ENCODE measurements around the gene GFER.
"Not testable (repeated sequence)": the region's sequence is repeated elsewhere in the genome, so short reads cannot be mapped to it uniquely, and the experiment has no call there.

The GFER gene

DNA sequence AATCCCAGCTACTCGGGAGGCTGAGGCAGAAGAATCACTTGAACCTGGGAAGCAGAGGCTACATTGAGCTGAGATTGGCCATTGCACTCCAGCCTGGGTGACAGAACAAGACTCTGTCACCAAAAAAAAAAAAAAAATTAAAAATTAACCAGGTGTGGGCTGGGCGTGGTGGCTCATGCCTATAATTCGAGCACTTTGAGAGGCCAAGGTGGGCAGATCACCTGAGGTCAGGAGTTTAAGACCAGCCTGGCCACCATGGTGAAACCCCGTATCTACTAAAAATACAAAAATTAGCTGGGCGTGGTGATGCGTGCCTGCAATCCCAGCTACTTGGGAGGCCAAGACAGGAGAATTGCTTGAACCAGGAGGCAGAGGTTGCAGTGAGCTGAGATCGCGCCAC lies 44.2 kb upstream of the GFER start:
- H3K4me3 ChIP-seq (ENCODE audit: low read length in 2 of 2); H3K79me1 ChIP-seq (ENCODE audit: low read depth, low read length); H3K14ac ChIP-seq (ENCODE audit: low read length); H3K27ac ChIP-seq (replicated peaks; ENCODE audit: low read length); H2BK15ac ChIP-seq (ENCODE audit: low read length); H3K18ac ChIP-seq (ENCODE audit: low read length); H3K27me3 ChIP-seq (ENCODE audit: control insufficient read depth in 3 of 3, insufficient read depth in 3 of 3, low read depth in 1 of 3, low read length in 3 of 3); H4K8ac ChIP-seq (ENCODE audit: low read depth, low read length); H3K23ac ChIP-seq (ENCODE audit: low read depth, low read length, poor library complexity); H3K9me3 ChIP-seq (replicated peaks in 1 of 2; ENCODE audit: control insufficient read depth in 2 of 2, insufficient read depth in 1 of 2, low read depth in 1 of 2, low read length in 2 of 2); H3K9ac ChIP-seq (ENCODE audit: low read depth, low read length, poor library complexity); DNase-seq (ENCODE audit: low spot score); H2BK12ac ChIP-seq (ENCODE audit: low read length); H2AFZ ChIP-seq (ENCODE audit: low read length); H2BK5ac ChIP-seq (ENCODE audit: low read length); H2BK120ac ChIP-seq (ENCODE audit: low read depth, low read length); H3K4ac ChIP-seq (ENCODE audit: low read length); H4K91ac ChIP-seq (ENCODE audit: low read depth, low read length, poor library complexity); H2AK5ac ChIP-seq (ENCODE audit: low read depth, low read length); H3K4me2 ChIP-seq (ENCODE audit: insufficient read depth, low read length, poor library complexity, severe bottlenecking): not testable (repeated sequence)
- Histone ChIP-seq H3K4me1 (ENCODE audit: control insufficient read depth in 2 of 2, insufficient read depth in 1 of 2, low read depth in 1 of 2, low read length in 2 of 2) (peaks cover 6 to 12% of the 10 kb centered on the region in 2 donors), H3K36me3 (replicated peaks in 1 of 2; ENCODE audit: control insufficient read depth in 2 of 2, insufficient read depth in 2 of 2, low read length in 2 of 2) (peaks cover 13 to 30% of the 10 kb centered on the region in 2 donors)
- WGBS, 2 donors (ENCODE audit: extremely low coverage in 2 of 2, insufficient read length in 2 of 2, insufficient replicate concordance in 1 of 2): no CpG with 5 or more reads among the region's 8 CpGs

DNA sequence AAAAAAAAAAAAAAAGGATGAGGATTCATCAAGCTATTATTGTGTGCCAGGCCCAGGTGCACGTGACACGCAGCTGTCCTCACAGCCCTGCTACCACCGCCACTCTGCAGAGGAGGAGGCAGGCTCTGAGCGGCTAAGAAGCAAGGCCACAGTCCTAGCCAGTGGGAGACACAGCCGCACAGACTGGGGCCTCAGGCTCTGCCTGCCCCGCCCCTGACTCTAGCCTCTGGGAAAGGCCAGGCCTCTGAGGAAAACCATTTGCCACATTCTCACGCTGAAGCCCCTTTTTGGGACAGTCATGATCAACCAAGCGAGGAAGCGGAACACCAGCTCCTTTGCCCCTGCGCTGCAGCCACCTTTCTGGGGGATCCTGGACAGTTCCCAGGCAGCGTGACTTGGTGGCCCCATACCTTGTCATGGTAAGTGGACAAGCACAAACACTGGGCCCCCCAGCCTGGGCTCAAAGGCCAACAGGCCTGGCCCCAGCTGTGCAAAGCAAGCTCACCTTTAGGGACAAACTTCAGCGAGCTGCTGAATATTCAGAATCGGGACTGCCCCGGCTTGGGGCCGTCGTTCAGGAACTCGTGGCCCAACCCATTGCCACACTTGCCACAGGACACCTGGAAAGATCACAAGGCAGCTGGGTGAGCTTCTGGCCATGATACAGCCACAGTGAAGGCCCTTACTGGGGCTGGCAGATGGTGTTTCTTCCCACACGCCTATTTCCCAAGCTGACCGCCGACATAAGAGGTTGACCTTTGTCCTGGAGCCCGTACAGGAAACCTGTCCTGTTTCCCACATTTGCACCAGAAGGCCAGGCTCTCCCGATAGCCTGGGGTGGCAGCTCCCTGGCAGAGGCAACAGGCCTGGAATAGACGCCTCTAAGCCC lies 43.5 kb upstream of the GFER start:
- Histone ChIP-seq H4K91ac (ENCODE audit: low read depth, low read length, poor library complexity) (no peak overlapping the region), H2BK12ac (ENCODE audit: low read length) (no peak overlapping the region), H2AK5ac (ENCODE audit: low read depth, low read length) (no peak overlapping the region), H3K27me3 (ENCODE audit: control insufficient read depth in 3 of 3, insufficient read depth in 3 of 3, low read depth in 1 of 3, low read length in 3 of 3) (peaks cover 0 to 3% (median 0%) of the 10 kb centered on the region in 3 experiments), H2BK15ac (ENCODE audit: low read length) (no peak overlapping the region), H3K9me3 (replicated peaks in 1 of 2; ENCODE audit: control insufficient read depth in 2 of 2, insufficient read depth in 1 of 2, low read depth in 1 of 2, low read length in 2 of 2) (no peaks in the 10 kb centered on the region), H2BK5ac (ENCODE audit: low read length) (peak overlapping the region; percentile 48), H2AFZ (ENCODE audit: low read length) (no peak overlapping the region), H3K27ac (replicated peaks; ENCODE audit: low read length) (no peak overlapping the region), H4K8ac (ENCODE audit: low read depth, low read length) (no peak overlapping the region), H2BK120ac (ENCODE audit: low read depth, low read length) (no peak overlapping the region), H3K4me1 (ENCODE audit: control insufficient read depth in 2 of 2, insufficient read depth in 1 of 2, low read depth in 1 of 2, low read length in 2 of 2) (peaks cover 6 to 10% of the 10 kb centered on the region in 2 donors), H3K14ac (ENCODE audit: low read length) (no peak overlapping the region), H3K23ac (ENCODE audit: low read depth, low read length, poor library complexity) (no peak overlapping the region), H3K9ac (ENCODE audit: low read depth, low read length, poor library complexity) (peak overlapping the region; percentile 44), H3K4me2 (ENCODE audit: insufficient read depth, low read length, poor library complexity, severe bottlenecking) (no peak overlapping the region), H3K36me3 (replicated peaks in 1 of 2; ENCODE audit: control insufficient read depth in 2 of 2, insufficient read depth in 2 of 2, low read length in 2 of 2) (peaks cover 13 to 30% of the 10 kb centered on the region in 2 donors), H3K4me3 (ENCODE audit: low read length in 2 of 2) (no peak overlapping the region), H3K18ac (ENCODE audit: low read length) (no peak overlapping the region), H3K4ac (ENCODE audit: low read length) (no peak overlapping the region), H3K79me1 (ENCODE audit: low read depth, low read length) (no peaks in the 10 kb centered on the region)
- no peak for DNase-seq (ENCODE audit: low spot score)
- no CpG with 5 or more reads among the region's 23 CpGs for WGBS, 2 donors (ENCODE audit: extremely low coverage in 2 of 2, insufficient read length in 2 of 2, insufficient replicate concordance in 1 of 2)

DNA sequence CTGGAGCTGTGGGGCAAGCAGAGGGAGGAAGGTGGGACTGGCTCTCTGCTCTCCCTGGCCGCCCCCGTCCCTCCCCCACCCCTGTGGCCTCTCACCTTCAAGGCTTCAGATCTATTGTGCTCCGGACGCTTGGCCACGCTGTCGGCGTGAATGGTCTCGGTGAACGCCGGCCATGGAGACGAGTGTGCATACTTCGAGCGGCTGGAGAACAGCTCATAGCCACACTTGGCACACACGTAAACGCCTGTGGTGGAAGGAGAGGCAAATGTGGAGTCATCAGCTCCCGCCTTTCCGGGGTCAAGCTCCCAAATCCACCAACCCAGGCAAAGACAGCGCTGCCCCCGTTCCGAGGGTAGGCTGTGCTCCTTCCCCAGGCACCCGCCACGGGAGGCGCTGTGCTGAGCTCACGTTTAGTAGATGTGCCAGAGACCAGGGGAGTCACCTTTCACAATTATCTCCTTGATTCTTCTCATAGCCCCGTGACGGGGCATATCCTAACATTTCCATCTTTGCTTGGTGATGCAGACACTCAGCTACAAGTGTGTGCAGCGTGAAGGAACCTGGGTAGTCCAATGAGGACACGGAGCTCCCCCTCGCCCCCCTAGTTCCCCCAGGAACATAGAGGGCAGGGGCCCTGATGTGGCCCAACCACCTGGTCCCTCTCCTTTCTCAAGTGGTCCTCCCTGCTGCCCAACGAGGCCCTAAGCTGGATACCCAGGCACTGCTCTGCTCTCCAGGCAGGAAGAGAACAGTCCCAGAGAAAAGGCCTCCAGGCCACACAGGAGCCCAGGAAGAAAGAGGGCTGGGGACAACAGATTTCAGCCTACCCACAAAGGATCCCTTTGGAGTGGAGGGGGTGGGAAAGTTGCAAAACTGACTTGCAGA lies 42.6 kb upstream of the GFER start:
- no peak overlapping the region for H3K23ac ChIP-seq (ENCODE audit: low read depth, low read length, poor library complexity)
- H4K91ac ChIP-seq (ENCODE audit: low read depth, low read length, poor library complexity): no peak overlapping the region
- no peaks in the 10 kb centered on the region for H3K79me1 ChIP-seq (ENCODE audit: low read depth, low read length)
- no peak overlapping the region for H3K4me2 ChIP-seq (ENCODE audit: insufficient read depth, low read length, poor library complexity, severe bottlenecking)
- H4K8ac ChIP-seq (ENCODE audit: low read depth, low read length): no peak overlapping the region
- H2BK15ac ChIP-seq (ENCODE audit: low read length): no peak overlapping the region
- H2AK5ac ChIP-seq (ENCODE audit: low read depth, low read length): no peak overlapping the region
- no peak overlapping the region for H3K14ac ChIP-seq (ENCODE audit: low read length)
- peak overlapping the region; percentile 48 for H2BK5ac ChIP-seq (ENCODE audit: low read length)
- H2BK12ac ChIP-seq (ENCODE audit: low read length): no peak overlapping the region
- H3K27me3 ChIP-seq (ENCODE audit: control insufficient read depth in 3 of 3, insufficient read depth in 3 of 3, low read depth in 1 of 3, low read length in 3 of 3): peaks cover 0 to 7% (median 0%) of the 10 kb centered on the region in 3 experiments
- no peaks in the 10 kb centered on the region for H3K9me3 ChIP-seq (replicated peaks in 1 of 2; ENCODE audit: control insufficient read depth in 2 of 2, insufficient read depth in 1 of 2, low read depth in 1 of 2, low read length in 2 of 2)
- no peak overlapping the region for H3K9ac ChIP-seq (ENCODE audit: low read depth, low read length, poor library complexity)
- no CpG with 5 or more reads among the region's 30 CpGs for WGBS, 2 donors (ENCODE audit: extremely low coverage in 2 of 2, insufficient read length in 2 of 2, insufficient replicate concordance in 1 of 2)
- H3K4me1 ChIP-seq (ENCODE audit: control insufficient read depth in 2 of 2, insufficient read depth in 1 of 2, low read depth in 1 of 2, low read length in 2 of 2): peaks cover 6 to 9% of the 10 kb centered on the region in 2 donors
- H2AFZ ChIP-seq (ENCODE audit: low read length): no peak overlapping the region
- DNase-seq (ENCODE audit: low spot score): no peak
- H2BK120ac ChIP-seq (ENCODE audit: low read depth, low read length): no peak overlapping the region
- H3K18ac ChIP-seq (ENCODE audit: low read length): no peak overlapping the region
- peaks cover 13 to 30% of the 10 kb centered on the region in 2 donors for H3K36me3 ChIP-seq (replicated peaks in 1 of 2; ENCODE audit: control insufficient read depth in 2 of 2, insufficient read depth in 2 of 2, low read length in 2 of 2)
- H3K4ac ChIP-seq (ENCODE audit: low read length): no peak overlapping the region
- no peak overlapping the region for H3K27ac ChIP-seq (replicated peaks; ENCODE audit: low read length)
- peak overlapping the region in 1 of 2 donors; percentile 73 for H3K4me3 ChIP-seq (ENCODE audit: low read length in 2 of 2)

Data from neuronal stem cell (in vitro differentiated cells).